Measurements from ENCODE around the gene RC3H2. TPM values are rescaled to one million over a fixed set of nuclear protein-coding genes. Genes with fewer than 3 reads are reported as not detected.
A peak's percentile ranks its signal among the peaks of the same experiment; 100 is the strongest.
"Not testable (repeated sequence)": the region's sequence is repeated elsewhere in the genome, so short reads cannot be mapped to it uniquely, and the experiment has no call there.

The RC3H2 gene
- total RNA-seq, 1 donor from 2014 or later = 56.7 TPM

- H3K4me3 Mint-ChIP-seq = no peak overlapping the region
- Histone ChIP-seq H3K27me3 (no peaks in the 10 kb centered on the region), H3K9ac (no peak overlapping the region), H3K4me3 (no peak overlapping the region), H3K9me3 (ENCODE audit: low read depth) (no peaks in the 10 kb centered on the region), H3K79me2 (ENCODE audit: low read depth) (peaks cover 36% of the 10 kb centered on the region), H3K27ac (no peak overlapping the region), H3F3A (ENCODE audit: low read depth) (peaks cover 24% of the 10 kb centered on the region), H3K36me3 (no peaks in the 10 kb centered on the region), H4K20me1 (ENCODE audit: low read depth) (peaks cover 23% of the 10 kb centered on the region), H3K4me2 (no peak overlapping the region), H3K4me1 (no peaks in the 10 kb centered on the region), H2AFZ (replicated peaks) (no peak overlapping the region)
- H3K4me1 Mint-ChIP-seq = peaks cover 2% of the 10 kb centered on the region
- H3K36me3 Mint-ChIP-seq = peaks cover 2% of the 10 kb centered on the region
- H3K27me3 Mint-ChIP-seq (ENCODE audit: insufficient read depth, low read depth) = peaks cover 4% of the 10 kb centered on the region
- no peak for DNase-seq (ENCODE audit: low spot score)
- TF ChIP-seq EZH2phosphoT487 (IDR thresholded peaks at IDR 0.05) (no peak), EZH2 (IDR thresholded peaks at IDR 0.05) (no peak), CTCF (IDR thresholded peaks at IDR 0.05) (no peak)
- H3K9me3 Mint-ChIP-seq = no peaks in the 10 kb centered on the region
- no peak overlapping the region for H3K27ac Mint-ChIP-seq
Observed at GRCh38 chr9:122918310-122918709, 13.2 kb upstream of the RC3H2 start.

GRCh38 chr9:122912964-122913673, 8.0 kb upstream of the RC3H2 start, which contains the start of gene ZBTB6:
Gene ZBTB6, minus strand, starts transcription at chr9:122913323. Its CDS starts 1,251 bp downstream, at chr9:122912072.
- no peaks in the 10 kb centered on the region for H3K9me3 Mint-ChIP-seq
- H3K27me3 Mint-ChIP-seq (ENCODE audit: insufficient read depth, low read depth) = peaks cover 4% of the 10 kb centered on the region
- peak within 1 kb of the TSS; percentile 81 for H3K4me2 ChIP-seq
- peak within 1 kb of the TSS; percentile 99 for H3K4me3 Mint-ChIP-seq
- peak within 1 kb of the TSS; percentile 92 for H3K27ac ChIP-seq
- peak within 1 kb of the TSS; percentile 88 for H3K9ac ChIP-seq
- TF ChIP-seq EZH2 (IDR thresholded peaks at IDR 0.05) = no peak
- TF ChIP-seq CTCF (IDR thresholded peaks at IDR 0.05) = no peak
- no peak for TF ChIP-seq EZH2phosphoT487 (IDR thresholded peaks at IDR 0.05)
- peaks cover 60% of the 10 kb centered on the region for H3F3A ChIP-seq (ENCODE audit: low read depth)
- peak within 1 kb of the TSS; percentile 53 for H2AFZ ChIP-seq (replicated peaks)
- peaks cover 5% of the 10 kb centered on the region for H4K20me1 ChIP-seq (ENCODE audit: low read depth)
- peak within 1 kb of the TSS; percentile 82 for H3K4me3 ChIP-seq
- no peaks in the 10 kb centered on the region for H3K27me3 ChIP-seq
- H3K27ac Mint-ChIP-seq = peak within 1 kb of the TSS; percentile 97
- H3K36me3 ChIP-seq = peaks cover 8% of the 10 kb centered on the region
- peak; percentile 83 for DNase-seq (ENCODE audit: low spot score)
- H3K36me3 Mint-ChIP-seq = peaks cover 5% of the 10 kb centered on the region
- H3K4me1 ChIP-seq = peaks cover 6% of the 10 kb centered on the region
- peaks cover 12% of the 10 kb centered on the region for H3K4me1 Mint-ChIP-seq
- peaks cover 51% of the 10 kb centered on the region for H3K79me2 ChIP-seq (ENCODE audit: low read depth)
- no peaks in the 10 kb centered on the region for H3K9me3 ChIP-seq (ENCODE audit: low read depth)

- Histone ChIP-seq H3F3A (ENCODE audit: low read depth) (peaks cover 65% of the 10 kb centered on the region), H3K9ac (peak overlapping the region; percentile 88), H3K4me2 (peak overlapping the region; percentile 81), H3K79me2 (ENCODE audit: low read depth) (peaks cover 51% of the 10 kb centered on the region), H4K20me1 (ENCODE audit: low read depth) (peaks cover 5% of the 10 kb centered on the region), H3K9me3 (ENCODE audit: low read depth) (no peaks in the 10 kb centered on the region), H3K27ac (peak overlapping the region; percentile 92), H2AFZ (replicated peaks) (peak overlapping the region; percentile 53), H3K4me1 (peaks cover 6% of the 10 kb centered on the region), H3K36me3 (peaks cover 8% of the 10 kb centered on the region), H3K27me3 (no peaks in the 10 kb centered on the region), H3K4me3 (peak overlapping the region; percentile 82)
- peaks cover 5% of the 10 kb centered on the region for H3K36me3 Mint-ChIP-seq
- peak overlapping the region; percentile 99 for H3K4me3 Mint-ChIP-seq
- H3K27me3 Mint-ChIP-seq (ENCODE audit: insufficient read depth, low read depth) = peaks cover 4% of the 10 kb centered on the region
- TF ChIP-seq EZH2phosphoT487 (IDR thresholded peaks at IDR 0.05) (no peak), EZH2 (IDR thresholded peaks at IDR 0.05) (no peak), CTCF (IDR thresholded peaks at IDR 0.05) (no peak)
- H3K27ac Mint-ChIP-seq = peak overlapping the region; percentile 97
- DNase-seq (ENCODE audit: low spot score) = no peak
- no peaks in the 10 kb centered on the region for H3K9me3 Mint-ChIP-seq
- peaks cover 12% of the 10 kb centered on the region for H3K4me1 Mint-ChIP-seq
Observed at GRCh38 chr9:122912671-122912963, 7.5 kb upstream of the RC3H2 start.

- not testable (repeated sequence) for H3K4me3 Mint-ChIP-seq; H3K36me3 ChIP-seq; H3K9me3 ChIP-seq (ENCODE audit: low read depth); H3K9me3 Mint-ChIP-seq; H3K27ac ChIP-seq; DNase-seq (ENCODE audit: low spot score); H3K27me3 ChIP-seq; H3K4me2 ChIP-seq; H2AFZ ChIP-seq (replicated peaks); H3K36me3 Mint-ChIP-seq; H3K27ac Mint-ChIP-seq; H3K27me3 Mint-ChIP-seq (ENCODE audit: insufficient read depth, low read depth); H3K4me3 ChIP-seq; H3K9ac ChIP-seq
- Histone ChIP-seq H4K20me1 (ENCODE audit: low read depth) (peaks cover 29% of the 10 kb centered on the region), H3K79me2 (ENCODE audit: low read depth) (peaks cover 64% of the 10 kb centered on the region), H3F3A (ENCODE audit: low read depth) (peaks cover 54% of the 10 kb centered on the region), H3K4me1 (peaks cover 13% of the 10 kb centered on the region)
- peaks cover 19% of the 10 kb centered on the region for H3K4me1 Mint-ChIP-seq
Observed at GRCh38 chr9:122906122-122906521, 963 bp upstream of the RC3H2 start.
